Keratinocyte (primary cell): ENCODE data around the gene SLC25A25. TPM values are rescaled to one million over a fixed set of nuclear protein-coding genes. Genes with fewer than 3 reads are reported as not detected.
"Not testable (repeated sequence)": the region's sequence is repeated elsewhere in the genome, so short reads cannot be mapped to it uniquely, and the experiment has no call there.

Experiments
- DNase-seq: peaks from one replicate; pipeline ENCODE4 v3.0.0-alpha.2; 2011; ENCODE audit warnings: low read depth, missing footprints, low spot score
- FAIRE-seq: peaks from 2 replicates; lab custom pipeline; 2011; peaks lifted over from hg19 to GRCh38; lab: Jason Lieb, UNC
- H2AFZ ChIP-seq: 2 replicates; pipeline ENCODE4 v1.6.0; 2012; ENCODE audit warnings: low read length, control low read depth, inconsistent platforms; ENCODE audit not compliant: control insufficient read depth
- H3K27ac ChIP-seq: 2 replicates; pipeline ENCODE4 v1.5.1; 2011; ENCODE audit warnings: low read length; ENCODE audit not compliant: control insufficient read depth, insufficient read depth
- H3K27me3 ChIP-seq: 3 replicates; pipeline ENCODE4 v1.6.0; 2011; ENCODE audit warnings: low read length; ENCODE audit not compliant: control insufficient read depth, insufficient read depth; ENCODE audit errors: extremely low read depth
- H3K36me3 ChIP-seq, 2 experiments: 2 replicates in 1 of 2; 3 replicates in 1 of 2; pipeline ENCODE4 v1.5.1; 2011; ENCODE audit warnings: low read length in 2 of 2, mild to moderate bottlenecking in 1 of 2; ENCODE audit not compliant: control insufficient read depth in 2 of 2, insufficient read depth in 2 of 2; ENCODE audit errors: extremely low read depth in 1 of 2
- H3K4me1 ChIP-seq: 3 replicates; pipeline ENCODE4 v1.5.1; 2011; ENCODE audit warnings: low read length; ENCODE audit not compliant: control insufficient read depth, insufficient read depth; ENCODE audit errors: extremely low read depth
- H3K4me2 ChIP-seq: 3 replicates; pipeline ENCODE4 v1.6.0; 2011; ENCODE audit warnings: low read depth, low read length; ENCODE audit not compliant: control insufficient read depth, insufficient read depth; ENCODE audit errors: extremely low read depth
- H3K4me3 ChIP-seq, 3 experiments: fragments of 200-600 bp in 1 of 3; sonication (generic) in 1 of 3; 2 replicates in 2 of 3; 3 replicates in 1 of 3; pipeline ENCODE4 v1.5.1; 2011 to 2016; ENCODE audit warnings: low read length in 3 of 3, mild to moderate bottlenecking in 3 of 3, control low read depth in 2 of 3, inconsistent platforms in 1 of 3, low read depth in 1 of 3, mixed read lengths in 1 of 3, mixed run types in 1 of 3, moderate library complexity in 1 of 3; ENCODE audit not compliant: control insufficient read depth in 2 of 3, insufficient read depth in 2 of 3; ENCODE audit errors: extremely low read depth in 1 of 3
- H3K79me2 ChIP-seq: 2 replicates; pipeline ENCODE4 v1.6.0; 2012; ENCODE audit warnings: low read length; ENCODE audit not compliant: control insufficient read depth, insufficient read depth
- H3K9ac ChIP-seq: 3 replicates; pipeline ENCODE4 v1.6.0; 2011; ENCODE audit warnings: low read length; ENCODE audit not compliant: control insufficient read depth, insufficient read depth; ENCODE audit errors: extremely low read depth
- H3K9me1 ChIP-seq: 3 replicates; pipeline ENCODE4 v1.6.0; 2011; ENCODE audit warnings: low read length; ENCODE audit not compliant: control insufficient read depth, insufficient read depth; ENCODE audit errors: extremely low read depth
- H3K9me3 ChIP-seq: 2 replicates; pipeline ENCODE4 v1.5.1; 2012; ENCODE audit warnings: low read depth, low read length; ENCODE audit not compliant: control insufficient read depth
- H4K20me1 ChIP-seq: 3 replicates; pipeline ENCODE4 v1.6.0; 2011; ENCODE audit warnings: low read length; ENCODE audit not compliant: control insufficient read depth, insufficient read depth; ENCODE audit errors: extremely low read depth
- CTCF ChIP-seq, 3 experiments: IDR thresholded peaks in 1 of 3; conservative IDR thresholded peaks in 1 of 3; optimal IDR thresholded peaks in 1 of 3; 2 replicates in 2 of 3; 3 replicates in 1 of 3; pipeline versions ENCODE3 to v1.5.1; 2011; ENCODE audit warnings: low read length in 3 of 3, mild to moderate bottlenecking in 3 of 3, moderate library complexity in 2 of 3, control low read depth in 1 of 3, inconsistent platforms in 1 of 3; ENCODE audit not compliant: insufficient read depth in 2 of 3; ENCODE audit errors: extremely low read depth in 1 of 3
- EZH2 ChIP-seq: IDR thresholded peaks from one replicate; pipeline ENCODE4 v1.6.1; 2012; ENCODE audit warnings: inconsistent platforms, mild to moderate bottlenecking, low read length, moderate library complexity
- dilution Hi-C: fragments of 300-500 bp; cut with MboI; formaldehyde crosslinking; loops from one replicate; pipeline ENCODE4 v1.7.0; 2020; ENCODE audit warnings: low sequenced_read_pairs; ENCODE audit not compliant: extremely low pct_ligation_motif_present
- polyA plus RNA-seq, 5 experiments: library from polyadenylated mRNA; depleted of rRNA in 3 of 5; stranded (reverse) in 3 of 5; stranded (forward) in 1 of 5; unstranded in 1 of 5; fragments of >200 nt; gene quantifications; 1 replicate in 1 of 5; 2 replicates in 3 of 5; 3 replicates in 1 of 5; pipeline versions ENCODE4 v1.2.1 to v1.2.3, GENCODE V29; 2011 to 2012; ENCODE audit warnings: missing spikeins in 2 of 5, low read depth in 1 of 5, low replicate concordance in 1 of 5

SLC25A25 gene
- polyA plus RNA-seq, 1 donor (not counting 4 experiments of a cell fraction or from before 2014, with no cell fraction given): 6.5 TPM

- Histone ChIP-seq H3K79me2 (no peaks in the 10 kb centered on the region), H3K4me1 (no peaks in the 10 kb centered on the region), H3K9me1 (no peaks in the 10 kb centered on the region), H4K20me1 (no peaks in the 10 kb centered on the region), H3K36me3 (no peaks in the 10 kb centered on the region), H3K27ac (no peak overlapping the region), H3K9ac (no peak overlapping the region), H3K9me3 (no peaks in the 10 kb centered on the region), H3K4me3 (no peak overlapping the region), H2AFZ (peak overlapping the region; percentile 66), H3K4me2 (no peak overlapping the region), H3K27me3 (no peaks in the 10 kb centered on the region)
- peak; percentile 80 to 91 (median 91) for TF ChIP-seq CTCF (optimal IDR thresholded peaks at IDR 0.05 in 1 of 3, IDR thresholded peaks at IDR 0.05 in 1 of 3, conservative IDR thresholded peaks at IDR 0.05 in 1 of 3; ENCODE audit: extremely low read depth in 1 of 3, insufficient read depth in 2 of 3, low read length in 3 of 3)
- no peak for TF ChIP-seq EZH2
- DNase-seq (peak; percentile 72), FAIRE-seq (peak; percentile 81)
- dilution Hi-C loops: no loop called here
Observed at GRCh38 chr9:128034821-128035652, 33.0 kb upstream of the SLC25A25 start.

- H3K4me3 ChIP-seq, FAIRE-seq, dilution Hi-C loops, H3K27ac ChIP-seq, H3K4me1 ChIP-seq, H3K9ac ChIP-seq, DNase-seq, H2AFZ ChIP-seq, H4K20me1 ChIP-seq, H3K4me2 ChIP-seq, H3K36me3 ChIP-seq, H3K9me3 ChIP-seq, H3K27me3 ChIP-seq, H3K79me2 ChIP-seq, H3K9me1 ChIP-seq: not testable (repeated sequence)
Observed at GRCh38 chr9:128036522-128036921, 31.5 kb upstream of the SLC25A25 start.

GRCh38 chr9:128040783-128041182, 27.2 kb upstream of the SLC25A25 start:
- dilution Hi-C loops, FAIRE-seq, H3K9me1 ChIP-seq: not testable (repeated sequence)

More at GRCh38 chr9:128040783-128041182, 27.2 kb upstream of the SLC25A25 start:
- not testable (repeated sequence) for H3K79me2 ChIP-seq, H3K27ac ChIP-seq, H3K36me3 ChIP-seq, DNase-seq, H2AFZ ChIP-seq, H3K4me2 ChIP-seq, H4K20me1 ChIP-seq, H3K9me3 ChIP-seq, H3K9ac ChIP-seq, H3K4me1 ChIP-seq, H3K4me3 ChIP-seq, H3K27me3 ChIP-seq
